Measurements from ENCODE around the gene MAST4.

Gene MAST4

DNA sequence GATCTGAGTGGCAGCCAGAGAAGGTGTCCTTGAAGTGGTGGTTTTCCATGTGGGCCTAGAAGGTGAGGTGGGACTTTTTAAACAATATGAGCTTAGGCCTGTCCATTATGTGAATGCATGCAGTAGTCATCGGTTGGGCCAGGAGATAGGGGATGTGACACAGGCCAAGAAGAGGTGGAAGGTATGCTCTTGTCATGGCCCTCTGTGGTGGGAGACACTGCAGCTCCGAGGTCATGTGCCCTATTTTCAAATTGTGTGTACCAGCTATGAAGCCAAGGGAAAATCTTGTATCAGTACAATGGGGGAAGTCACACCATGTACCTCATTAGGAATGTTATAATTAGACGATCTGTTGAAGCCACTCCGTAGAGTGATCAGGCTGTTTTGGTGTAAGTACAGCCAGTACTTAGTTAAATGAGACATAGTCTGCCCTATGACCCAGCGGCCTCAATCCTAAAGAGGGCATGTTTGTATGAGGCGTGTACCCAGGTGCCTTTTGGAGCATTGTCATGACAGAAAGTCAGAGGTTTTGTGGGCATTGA lies 280.1 kb downstream of the MAST4 start:
- Histone ChIP-seq H3K9me3 (ENCODE audit: control insufficient read depth, low read length) (no peaks in the 10 kb centered on the region), H3K27me3 (ENCODE audit: control insufficient read depth, insufficient read depth, low read length, poor library complexity, severe bottlenecking) (no peaks in the 10 kb centered on the region), H3K4me1 (ENCODE audit: control insufficient read depth, insufficient read depth, low read length) (peaks cover 17% of the 10 kb centered on the region), H3K27ac (ENCODE audit: insufficient read depth, low read depth, low read length, poor library complexity, severe bottlenecking) (no peak overlapping the region), H3K36me3 (ENCODE audit: control insufficient read depth, insufficient read depth, low read length) (no peaks in the 10 kb centered on the region), H3K4me3 (ENCODE audit: insufficient read depth, low read depth, low read length) (no peak overlapping the region)
- 95 to 98% methylated on average over 6 of the region's 6 CpGs for WGBS, 2 experiments

GRCh38 chr5:66877843-66878242 lies 281.6 kb downstream of the MAST4 start:
- H3K27ac ChIP-seq (ENCODE audit: insufficient read depth, low read depth, low read length, poor library complexity, severe bottlenecking), result no peak overlapping the region
- 95% methylated on average over 2 to 3 of the region's 3 CpGs for WGBS, 2 experiments
- H3K27me3 ChIP-seq (ENCODE audit: control insufficient read depth, insufficient read depth, low read length, poor library complexity, severe bottlenecking), result no peaks in the 10 kb centered on the region
- peaks cover 17% of the 10 kb centered on the region for H3K4me1 ChIP-seq (ENCODE audit: control insufficient read depth, insufficient read depth, low read length)
- no peak overlapping the region for H3K4me3 ChIP-seq (ENCODE audit: insufficient read depth, low read depth, low read length)
- H3K9me3 ChIP-seq (ENCODE audit: control insufficient read depth, low read length), result no peaks in the 10 kb centered on the region
- no peaks in the 10 kb centered on the region for H3K36me3 ChIP-seq (ENCODE audit: control insufficient read depth, insufficient read depth, low read length)

DNA sequence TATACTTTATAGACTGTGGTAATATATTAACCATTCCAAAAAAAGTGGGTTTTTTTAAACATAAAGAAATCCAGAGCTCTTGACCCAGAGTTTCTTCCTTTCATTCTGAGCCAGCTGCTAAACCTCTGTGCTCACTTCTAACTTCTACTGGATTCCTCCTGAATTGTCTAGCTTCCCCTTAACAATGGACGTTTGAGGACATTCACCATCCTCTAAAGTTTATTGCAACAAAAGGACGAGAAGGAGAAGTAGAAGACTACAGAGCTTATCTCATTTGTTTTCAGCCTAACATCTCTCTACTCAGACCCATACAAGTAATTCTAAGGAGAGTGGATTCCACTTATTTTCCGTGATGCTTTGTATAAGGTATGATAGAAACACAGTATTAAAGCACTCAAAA lies 284.2 kb downstream of the MAST4 start:
- WGBS, 2 experiments, result 81 to 88% methylated on average over 2 of the region's 3 CpGs
- Histone ChIP-seq H3K9me3 (ENCODE audit: control insufficient read depth, low read length) (no peaks in the 10 kb centered on the region), H3K27ac (ENCODE audit: insufficient read depth, low read depth, low read length, poor library complexity, severe bottlenecking) (no peak overlapping the region), H3K4me3 (ENCODE audit: insufficient read depth, low read depth, low read length) (no peak overlapping the region), H3K4me1 (ENCODE audit: control insufficient read depth, insufficient read depth, low read length) (no peaks in the 10 kb centered on the region), H3K36me3 (ENCODE audit: control insufficient read depth, insufficient read depth, low read length) (no peaks in the 10 kb centered on the region), H3K27me3 (ENCODE audit: control insufficient read depth, insufficient read depth, low read length, poor library complexity, severe bottlenecking) (no peaks in the 10 kb centered on the region)

- Histone ChIP-seq H3K9me3 (ENCODE audit: control insufficient read depth, low read length) (no peaks in the 10 kb centered on the region), H3K4me3 (ENCODE audit: insufficient read depth, low read depth, low read length) (no peak overlapping the region), H3K4me1 (ENCODE audit: control insufficient read depth, insufficient read depth, low read length) (no peaks in the 10 kb centered on the region), H3K36me3 (ENCODE audit: control insufficient read depth, insufficient read depth, low read length) (no peaks in the 10 kb centered on the region), H3K27me3 (ENCODE audit: control insufficient read depth, insufficient read depth, low read length, poor library complexity, severe bottlenecking) (no peaks in the 10 kb centered on the region), H3K27ac (ENCODE audit: insufficient read depth, low read depth, low read length, poor library complexity, severe bottlenecking) (no peak overlapping the region)
- 93 to 95% methylated on average over 2 of the region's 2 CpGs for WGBS, 2 experiments
Measured at GRCh38 chr5:66881480-66882161, 285.4 kb downstream of the MAST4 start.

GRCh38 chr5:66882606-66883227 lies 286.5 kb downstream of the MAST4 start:
- H3K9me3 ChIP-seq (ENCODE audit: control insufficient read depth, low read length), result no peaks in the 10 kb centered on the region
- H3K27ac ChIP-seq (ENCODE audit: insufficient read depth, low read depth, low read length, poor library complexity, severe bottlenecking), result no peak overlapping the region
- WGBS, 2 experiments, result 92 to 96% methylated on average over 3 of the region's 3 CpGs
- H3K4me1 ChIP-seq (ENCODE audit: control insufficient read depth, insufficient read depth, low read length), result no peaks in the 10 kb centered on the region
- H3K27me3 ChIP-seq (ENCODE audit: control insufficient read depth, insufficient read depth, low read length, poor library complexity, severe bottlenecking), result no peaks in the 10 kb centered on the region
- no peaks in the 10 kb centered on the region for H3K36me3 ChIP-seq (ENCODE audit: control insufficient read depth, insufficient read depth, low read length)
- no peak overlapping the region for H3K4me3 ChIP-seq (ENCODE audit: insufficient read depth, low read depth, low read length)

GRCh38 chr5:66884564-66885243 lies 288.5 kb downstream of the MAST4 start:
- WGBS, 2 experiments, result 92 to 93% methylated on average over 9 to 10 of the region's 10 CpGs
- Histone ChIP-seq H3K4me3 (ENCODE audit: insufficient read depth, low read depth, low read length) (no peak overlapping the region), H3K4me1 (ENCODE audit: control insufficient read depth, insufficient read depth, low read length) (no peaks in the 10 kb centered on the region), H3K9me3 (ENCODE audit: control insufficient read depth, low read length) (no peaks in the 10 kb centered on the region), H3K36me3 (ENCODE audit: control insufficient read depth, insufficient read depth, low read length) (no peaks in the 10 kb centered on the region), H3K27ac (ENCODE audit: insufficient read depth, low read depth, low read length, poor library complexity, severe bottlenecking) (no peak overlapping the region), H3K27me3 (ENCODE audit: control insufficient read depth, insufficient read depth, low read length, poor library complexity, severe bottlenecking) (no peaks in the 10 kb centered on the region)

GRCh38 chr5:66886941-66887340 lies 290.7 kb downstream of the MAST4 start:
- Histone ChIP-seq H3K9me3 (ENCODE audit: control insufficient read depth, low read length) (no peaks in the 10 kb centered on the region), H3K4me3 (ENCODE audit: insufficient read depth, low read depth, low read length) (no peak overlapping the region), H3K27ac (ENCODE audit: insufficient read depth, low read depth, low read length, poor library complexity, severe bottlenecking) (no peak overlapping the region), H3K27me3 (ENCODE audit: control insufficient read depth, insufficient read depth, low read length, poor library complexity, severe bottlenecking) (no peaks in the 10 kb centered on the region), H3K36me3 (ENCODE audit: control insufficient read depth, insufficient read depth, low read length) (no peaks in the 10 kb centered on the region), H3K4me1 (ENCODE audit: control insufficient read depth, insufficient read depth, low read length) (no peaks in the 10 kb centered on the region)
- 67 to 82% methylated on average over 1 of the region's 1 CpG for WGBS, 2 experiments

- Histone ChIP-seq H3K4me3 (ENCODE audit: insufficient read depth, low read depth, low read length) (no peak overlapping the region), H3K9me3 (ENCODE audit: control insufficient read depth, low read length) (no peaks in the 10 kb centered on the region), H3K27ac (ENCODE audit: insufficient read depth, low read depth, low read length, poor library complexity, severe bottlenecking) (no peak overlapping the region), H3K4me1 (ENCODE audit: control insufficient read depth, insufficient read depth, low read length) (no peaks in the 10 kb centered on the region), H3K36me3 (ENCODE audit: control insufficient read depth, insufficient read depth, low read length) (no peaks in the 10 kb centered on the region), H3K27me3 (ENCODE audit: control insufficient read depth, insufficient read depth, low read length, poor library complexity, severe bottlenecking) (no peaks in the 10 kb centered on the region)
- 66 to 86% methylated on average over 1 to 2 of the region's 2 CpGs for WGBS, 2 experiments
Measured at GRCh38 chr5:66888613-66889012, 292.4 kb downstream of the MAST4 start.

- 91 to 95% methylated on average over 4 of the region's 4 CpGs for WGBS, 2 experiments
- no peaks in the 10 kb centered on the region for H3K4me1 ChIP-seq (ENCODE audit: control insufficient read depth, insufficient read depth, low read length)
- no peak overlapping the region for H3K4me3 ChIP-seq (ENCODE audit: insufficient read depth, low read depth, low read length)
- no peaks in the 10 kb centered on the region for H3K27me3 ChIP-seq (ENCODE audit: control insufficient read depth, insufficient read depth, low read length, poor library complexity, severe bottlenecking)
- no peak overlapping the region for H3K27ac ChIP-seq (ENCODE audit: insufficient read depth, low read depth, low read length, poor library complexity, severe bottlenecking)
- no peaks in the 10 kb centered on the region for H3K36me3 ChIP-seq (ENCODE audit: control insufficient read depth, insufficient read depth, low read length)
- H3K9me3 ChIP-seq (ENCODE audit: control insufficient read depth, low read length), result no peaks in the 10 kb centered on the region
Measured at GRCh38 chr5:66889056-66889455, 292.9 kb downstream of the MAST4 start.

DNA sequence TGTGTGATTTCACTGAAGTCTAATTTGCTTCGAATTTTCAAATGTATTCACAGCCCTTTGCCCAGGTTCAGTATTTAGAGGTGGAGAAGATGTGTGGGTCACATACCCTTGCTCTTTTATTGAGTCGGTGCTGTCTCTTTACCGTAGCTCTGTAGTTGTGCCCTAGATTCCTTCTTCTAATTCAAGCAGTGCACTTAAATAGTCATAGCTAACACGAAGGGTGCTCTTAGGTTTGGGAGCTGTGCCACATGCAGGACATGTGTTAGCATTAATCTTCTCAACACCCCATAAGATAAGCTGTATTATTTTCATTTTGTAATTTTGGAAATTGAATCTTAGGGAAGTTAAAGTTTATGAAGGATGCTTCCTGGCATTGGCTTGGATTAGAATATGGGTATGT lies 293.3 kb downstream of the MAST4 start:
- WGBS, 2 experiments, result 87 to 92% methylated on average over 4 of the region's 4 CpGs
- H3K27me3 ChIP-seq (ENCODE audit: control insufficient read depth, insufficient read depth, low read length, poor library complexity, severe bottlenecking), result no peaks in the 10 kb centered on the region
- no peak overlapping the region for H3K27ac ChIP-seq (ENCODE audit: insufficient read depth, low read depth, low read length, poor library complexity, severe bottlenecking)
- H3K9me3 ChIP-seq (ENCODE audit: control insufficient read depth, low read length), result no peaks in the 10 kb centered on the region
- no peak overlapping the region for H3K4me3 ChIP-seq (ENCODE audit: insufficient read depth, low read depth, low read length)
- H3K4me1 ChIP-seq (ENCODE audit: control insufficient read depth, insufficient read depth, low read length), result no peaks in the 10 kb centered on the region
- H3K36me3 ChIP-seq (ENCODE audit: control insufficient read depth, insufficient read depth, low read length), result no peaks in the 10 kb centered on the region
